Esophagus muscularis mucosa (tissue), 4 donors: ENCODE measurements around the gene PC.

Source experiments
- CTCF ChIP-seq, 3 experiments: fragments of 200-600 bp in 2 of 3; fragments of 450-650 bp in 1 of 3; sonication (generic) in 2 of 3; IDR thresholded peaks; one replicate each; pipeline ENCODE4 v1.5.1; 2017 to 2019; ENCODE audit warnings: antibody characterized with exemption in 3 of 3, mild to moderate bottlenecking in 2 of 3, moderate library complexity in 1 of 3
- EP300 ChIP-seq: sonication (generic); formaldehyde crosslinking; IDR thresholded peaks from one replicate; pipeline ENCODE4 v1.6.1; 2017; ENCODE audit warnings: antibody characterized with exemption
- POLR2A ChIP-seq: fragments of 450-650 bp; IDR thresholded peaks from one replicate; pipeline ENCODE4 v1.6.1; 2017; ENCODE audit warnings: antibody characterized with exemption, moderate library complexity, mild to moderate bottlenecking, low read depth
- POLR2AphosphoS5 ChIP-seq, 2 donors: sonication (generic); formaldehyde crosslinking; IDR thresholded peaks; one replicate each; pipeline ENCODE4 v1.6.1; 2017; ENCODE audit warnings: antibody characterized with exemption in 2 of 2

GRCh38 chr11:66858186-66858938 is 99.8 kb downstream of the PC start:
- TF ChIP-seq POLR2A (no peak), CTCF (IDR thresholded peaks at IDR 0.05) (no peak), EP300 (no peak), POLR2AphosphoS5 (IDR thresholded peaks at IDR 0.05) (no peak)
